HEK293 (cell line): ENCODE measurements around the gene C1D.

Source experiments
- GLIS2 ChIP-seq: fragments of 450-650 bp; formaldehyde crosslinking; IDR thresholded peaks from 2 replicates; pipeline ENCODE4 v1.5.1; 2016; ENCODE audit warnings: missing biosample characterization, missing genetic modification characterization
- ZNF24 ChIP-seq: fragments of 450-650 bp; formaldehyde crosslinking; IDR thresholded peaks from 2 replicates; pipeline ENCODE4 v1.5.1; 2016; ENCODE audit warnings: missing biosample characterization, missing genetic modification characterization
- ZNF274 ChIP-seq, 2 experiments: fragments of 200-500 bp in 1 of 2; fragments of 450-650 bp in 1 of 2; sonication (Bioruptor generic) in 1 of 2; formaldehyde crosslinking in 1 of 2; IDR thresholded peaks; 2 replicates each; pipeline versions ENCODE4 v1.5.1 to v1.6.1; 2014 to 2016; ENCODE audit warnings: borderline replicate concordance in 1 of 2, inconsistent platforms in 1 of 2, low read length in 1 of 2, missing biosample characterization in 1 of 2, missing genetic modification characterization in 1 of 2
- ZNF292 ChIP-seq: fragments of 450-650 bp; formaldehyde crosslinking; IDR thresholded peaks from 2 replicates; pipeline ENCODE4 v1.5.1; 2016; ENCODE audit warnings: low read depth, missing biosample characterization, missing genetic modification characterization, borderline replicate concordance
- ZNF394 ChIP-seq: fragments of 450-650 bp; formaldehyde crosslinking; IDR thresholded peaks from 2 replicates; pipeline ENCODE4 v1.5.1; 2016; ENCODE audit warnings: missing biosample characterization, missing genetic modification characterization, mild to moderate bottlenecking, moderate library complexity, borderline replicate concordance
- ZNF416 ChIP-seq: fragments of 450-650 bp; formaldehyde crosslinking; IDR thresholded peaks from 2 replicates; pipeline ENCODE4 v1.5.1; 2016; ENCODE audit warnings: missing biosample characterization, missing genetic modification characterization
- ZNF561 ChIP-seq: fragments of 450-650 bp; IDR thresholded peaks from 2 replicates; pipeline ENCODE4 v1.5.1; 2018; ENCODE audit warnings: missing biosample characterization, missing genetic modification characterization, borderline replicate concordance
- ZNF677 ChIP-seq: fragments of 450-650 bp; IDR thresholded peaks from 2 replicates; pipeline ENCODE4 v1.5.0; 2018; ENCODE audit warnings: missing biosample characterization, mild to moderate bottlenecking, missing genetic modification characterization, moderate library complexity
- ZNF777 ChIP-seq: fragments of 450-650 bp; formaldehyde crosslinking; IDR thresholded peaks from 2 replicates; pipeline ENCODE4 v1.5.1; 2017; ENCODE audit warnings: missing biosample characterization, missing genetic modification characterization, borderline replicate concordance
- TF ChIP-seq, protein P1 (sequence below): fragments of 450-650 bp; formaldehyde crosslinking; IDR thresholded peaks from 2 replicates; pipeline ENCODE4 v1.5.1; 2016; ENCODE audit warnings: missing biosample characterization, missing genetic modification characterization
- TF ChIP-seq, protein P2 (sequence below): fragments of 450-650 bp; formaldehyde crosslinking; IDR thresholded peaks from 2 replicates; pipeline ENCODE4 v1.5.1; 2016; ENCODE audit warnings: missing biosample characterization, missing genetic modification characterization
- TF ChIP-seq, protein P3 (sequence below): fragments of 450-650 bp; formaldehyde crosslinking; IDR thresholded peaks from 2 replicates; pipeline ENCODE4 v1.5.1; 2016; ENCODE audit warnings: missing biosample characterization, missing genetic modification characterization
- TF ChIP-seq, protein P4 (sequence below): fragments of 450-650 bp; formaldehyde crosslinking; IDR thresholded peaks from 2 replicates; pipeline ENCODE4 v1.5.1; 2016; ENCODE audit warnings: missing biosample characterization, missing genetic modification characterization

DNA sequence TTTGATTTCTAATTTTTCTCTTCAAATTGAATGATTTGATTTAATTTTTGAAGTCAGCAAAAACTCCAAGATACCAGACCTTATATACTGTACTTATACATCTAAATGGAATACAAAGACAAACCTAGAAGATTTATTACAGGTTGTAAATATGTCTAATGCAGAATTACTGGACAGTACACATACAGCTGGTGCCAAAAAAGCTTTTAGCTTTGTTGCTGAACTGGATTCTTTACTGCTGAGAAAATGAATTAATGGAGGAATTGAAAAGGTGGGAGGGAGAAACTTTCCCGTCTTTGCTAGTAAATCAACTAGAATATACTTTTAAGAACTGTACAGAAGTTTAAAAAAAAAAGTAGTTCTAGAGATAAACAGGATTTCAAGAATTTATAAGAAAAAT, 17.5 kb downstream of the C1D start:
- no peak for TF ChIP-seq ZNF561 (tag by site-specific recombination)
- TF ChIP-seq, protein P1, sequence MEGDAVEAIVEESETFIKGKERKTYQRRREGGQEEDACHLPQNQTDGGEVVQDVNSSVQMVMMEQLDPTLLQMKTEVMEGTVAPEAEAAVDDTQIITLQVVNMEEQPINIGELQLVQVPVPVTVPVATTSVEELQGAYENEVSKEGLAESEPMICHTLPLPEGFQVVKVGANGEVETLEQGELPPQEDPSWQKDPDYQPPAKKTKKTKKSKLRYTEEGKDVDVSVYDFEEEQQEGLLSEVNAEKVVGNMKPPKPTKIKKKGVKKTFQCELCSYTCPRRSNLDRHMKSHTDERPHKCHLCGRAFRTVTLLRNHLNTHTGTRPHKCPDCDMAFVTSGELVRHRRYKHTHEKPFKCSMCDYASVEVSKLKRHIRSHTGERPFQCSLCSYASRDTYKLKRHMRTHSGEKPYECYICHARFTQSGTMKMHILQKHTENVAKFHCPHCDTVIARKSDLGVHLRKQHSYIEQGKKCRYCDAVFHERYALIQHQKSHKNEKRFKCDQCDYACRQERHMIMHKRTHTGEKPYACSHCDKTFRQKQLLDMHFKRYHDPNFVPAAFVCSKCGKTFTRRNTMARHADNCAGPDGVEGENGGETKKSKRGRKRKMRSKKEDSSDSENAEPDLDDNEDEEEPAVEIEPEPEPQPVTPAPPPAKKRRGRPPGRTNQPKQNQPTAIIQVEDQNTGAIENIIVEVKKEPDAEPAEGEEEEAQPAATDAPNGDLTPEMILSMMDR (tag by site-specific recombination) = no peak
- TF ChIP-seq, protein P2, sequence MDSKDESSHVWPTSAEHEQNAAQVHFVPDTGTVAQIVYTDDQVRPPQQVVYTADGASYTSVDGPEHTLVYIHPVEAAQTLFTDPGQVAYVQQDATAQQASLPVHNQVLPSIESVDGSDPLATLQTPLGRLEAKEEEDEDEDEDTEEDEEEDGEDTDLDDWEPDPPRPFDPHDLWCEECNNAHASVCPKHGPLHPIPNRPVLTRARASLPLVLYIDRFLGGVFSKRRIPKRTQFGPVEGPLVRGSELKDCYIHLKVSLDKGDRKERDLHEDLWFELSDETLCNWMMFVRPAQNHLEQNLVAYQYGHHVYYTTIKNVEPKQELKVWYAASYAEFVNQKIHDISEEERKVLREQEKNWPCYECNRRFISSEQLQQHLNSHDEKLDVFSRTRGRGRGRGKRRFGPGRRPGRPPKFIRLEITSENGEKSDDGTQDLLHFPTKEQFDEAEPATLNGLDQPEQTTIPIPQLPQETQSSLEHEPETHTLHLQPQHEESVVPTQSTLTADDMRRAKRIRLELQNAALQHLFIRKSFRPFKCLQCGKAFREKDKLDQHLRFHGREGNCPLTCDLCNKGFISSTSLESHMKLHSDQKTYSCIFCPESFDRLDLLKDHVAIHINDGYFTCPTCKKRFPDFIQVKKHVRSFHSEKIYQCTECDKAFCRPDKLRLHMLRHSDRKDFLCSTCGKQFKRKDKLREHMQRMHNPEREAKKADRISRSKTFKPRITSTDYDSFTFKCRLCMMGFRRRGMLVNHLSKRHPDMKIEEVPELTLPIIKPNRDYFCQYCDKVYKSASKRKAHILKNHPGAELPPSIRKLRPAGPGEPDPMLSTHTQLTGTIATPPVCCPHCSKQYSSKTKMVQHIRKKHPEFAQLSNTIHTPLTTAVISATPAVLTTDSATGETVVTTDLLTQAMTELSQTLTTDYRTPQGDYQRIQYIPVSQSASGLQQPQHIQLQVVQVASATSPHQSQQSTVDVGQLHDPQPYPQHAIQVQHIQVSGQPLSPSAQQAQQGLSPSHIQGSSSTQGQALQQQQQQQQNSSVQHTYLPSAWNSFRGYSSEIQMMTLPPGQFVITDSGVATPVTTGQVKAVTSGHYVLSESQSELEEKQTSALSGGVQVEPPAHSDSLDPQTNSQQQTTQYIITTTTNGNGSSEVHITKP (tag by site-specific recombination) = 0 out of 2 replicates have a peak, but pooled peaks have one; percentile 29
- TF ChIP-seq, protein P3, sequence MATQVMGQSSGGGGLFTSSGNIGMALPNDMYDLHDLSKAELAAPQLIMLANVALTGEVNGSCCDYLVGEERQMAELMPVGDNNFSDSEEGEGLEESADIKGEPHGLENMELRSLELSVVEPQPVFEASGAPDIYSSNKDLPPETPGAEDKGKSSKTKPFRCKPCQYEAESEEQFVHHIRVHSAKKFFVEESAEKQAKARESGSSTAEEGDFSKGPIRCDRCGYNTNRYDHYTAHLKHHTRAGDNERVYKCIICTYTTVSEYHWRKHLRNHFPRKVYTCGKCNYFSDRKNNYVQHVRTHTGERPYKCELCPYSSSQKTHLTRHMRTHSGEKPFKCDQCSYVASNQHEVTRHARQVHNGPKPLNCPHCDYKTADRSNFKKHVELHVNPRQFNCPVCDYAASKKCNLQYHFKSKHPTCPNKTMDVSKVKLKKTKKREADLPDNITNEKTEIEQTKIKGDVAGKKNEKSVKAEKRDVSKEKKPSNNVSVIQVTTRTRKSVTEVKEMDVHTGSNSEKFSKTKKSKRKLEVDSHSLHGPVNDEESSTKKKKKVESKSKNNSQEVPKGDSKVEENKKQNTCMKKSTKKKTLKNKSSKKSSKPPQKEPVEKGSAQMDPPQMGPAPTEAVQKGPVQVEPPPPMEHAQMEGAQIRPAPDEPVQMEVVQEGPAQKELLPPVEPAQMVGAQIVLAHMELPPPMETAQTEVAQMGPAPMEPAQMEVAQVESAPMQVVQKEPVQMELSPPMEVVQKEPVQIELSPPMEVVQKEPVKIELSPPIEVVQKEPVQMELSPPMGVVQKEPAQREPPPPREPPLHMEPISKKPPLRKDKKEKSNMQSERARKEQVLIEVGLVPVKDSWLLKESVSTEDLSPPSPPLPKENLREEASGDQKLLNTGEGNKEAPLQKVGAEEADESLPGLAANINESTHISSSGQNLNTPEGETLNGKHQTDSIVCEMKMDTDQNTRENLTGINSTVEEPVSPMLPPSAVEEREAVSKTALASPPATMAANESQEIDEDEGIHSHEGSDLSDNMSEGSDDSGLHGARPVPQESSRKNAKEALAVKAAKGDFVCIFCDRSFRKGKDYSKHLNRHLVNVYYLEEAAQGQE (tag by site-specific recombination) = no peak
- no peak for TF ChIP-seq ZNF274 (IDR thresholded peaks at IDR 0.05; ENCODE audit: low read length)
- TF ChIP-seq ZNF274 (tag by site-specific recombination; IDR thresholded peaks at IDR 0.05; ENCODE audit: borderline replicate concordance) = no peak
- TF ChIP-seq ZNF394 (tag by site-specific recombination) = no peak
- no peak for TF ChIP-seq ZNF416 (tag by site-specific recombination)
- TF ChIP-seq ZNF292 (tag by site-specific recombination) = no peak
- TF ChIP-seq GLIS2 (tag by site-specific recombination) = no peak
- TF ChIP-seq ZNF24 (tag by site-specific recombination) = peak; percentile 82
- TF ChIP-seq, protein P4, sequence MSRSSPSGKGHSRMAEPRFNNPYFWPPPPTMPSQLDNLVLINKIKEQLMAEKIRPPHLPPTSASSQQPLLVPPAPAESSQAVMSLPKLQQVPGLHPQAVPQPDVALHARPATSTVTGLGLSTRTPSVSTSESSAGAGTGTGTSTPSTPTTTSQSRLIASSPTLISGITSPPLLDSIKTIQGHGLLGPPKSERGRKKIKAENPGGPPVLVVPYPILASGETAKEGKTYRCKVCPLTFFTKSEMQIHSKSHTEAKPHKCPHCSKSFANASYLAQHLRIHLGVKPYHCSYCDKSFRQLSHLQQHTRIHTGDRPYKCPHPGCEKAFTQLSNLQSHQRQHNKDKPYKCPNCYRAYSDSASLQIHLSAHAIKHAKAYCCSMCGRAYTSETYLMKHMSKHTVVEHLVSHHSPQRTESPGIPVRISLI (tag by site-specific recombination) = 0 out of 2 replicates have a peak, but pooled peaks have one; percentile 43
- TF ChIP-seq ZNF677 (tag by site-specific recombination) = no peak
- TF ChIP-seq ZNF777 = no peak
